H7 (cell line): ENCODE data around the gene C14orf180. TPM values are rescaled to one million over a fixed set of nuclear protein-coding genes. Genes with fewer than 3 reads are reported as not detected.

Source experiments
- DNase-seq: peaks from one replicate; pipeline ENCODE4 v3.0.0; 2012
- H3K27me3 ChIP-seq: 2 replicates; pipeline ENCODE4 v1.6.0; 2011; ENCODE audit warnings: mild to moderate bottlenecking, low read length; ENCODE audit not compliant: control insufficient read depth, insufficient read depth
- H3K36me3 ChIP-seq: replicated peaks from 2 replicates; pipeline ENCODE4 v1.5.1; 2011; ENCODE audit warnings: low read length; ENCODE audit not compliant: control insufficient read depth, insufficient read depth
- H3K4me3 ChIP-seq: 2 replicates; pipeline ENCODE4 v1.5.1; 2011; ENCODE audit warnings: low read depth, mild to moderate bottlenecking, control low read depth, low read length, moderate library complexity; ENCODE audit not compliant: insufficient read depth
- total RNA-seq: library from RNA; depleted of rRNA; stranded (reverse); fragments of >200 nt; shearing (Covaris generic); gene quantifications from 2 replicates; pipeline ENCODE4 v1.2.3, GENCODE V29; 2014; rRNA removed

C14orf180 gene
- not detected in 2 replicates for total RNA-seq

DNA sequence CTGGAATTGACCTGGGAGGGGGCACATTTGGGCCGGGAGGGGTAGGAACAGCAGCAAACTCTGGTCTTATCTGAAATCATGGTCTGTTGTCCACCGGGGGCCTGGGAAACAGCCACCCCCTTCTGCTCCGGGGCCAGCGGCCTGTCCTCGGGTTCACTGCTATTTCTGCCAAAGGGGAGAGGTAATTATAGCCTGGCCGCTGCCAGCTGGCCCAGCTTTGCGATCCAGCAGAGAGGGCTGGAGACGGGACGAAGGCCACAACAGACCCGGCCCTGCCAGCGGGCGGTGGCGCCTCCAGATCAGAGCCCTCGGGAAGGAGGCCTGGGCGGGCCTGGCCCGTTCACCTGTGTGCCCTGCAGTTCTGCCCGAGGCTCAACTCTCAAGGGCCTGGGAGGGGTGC is at the start of gene C14orf180:
Gene C14orf180 (plus strand): TSS at position 258 of the 400 bp plus-strand sequence. CDS start 6,667 bp downstream, outside the sequence.
- no peak within 1 kb of the TSS for H3K4me3 ChIP-seq

DNA sequence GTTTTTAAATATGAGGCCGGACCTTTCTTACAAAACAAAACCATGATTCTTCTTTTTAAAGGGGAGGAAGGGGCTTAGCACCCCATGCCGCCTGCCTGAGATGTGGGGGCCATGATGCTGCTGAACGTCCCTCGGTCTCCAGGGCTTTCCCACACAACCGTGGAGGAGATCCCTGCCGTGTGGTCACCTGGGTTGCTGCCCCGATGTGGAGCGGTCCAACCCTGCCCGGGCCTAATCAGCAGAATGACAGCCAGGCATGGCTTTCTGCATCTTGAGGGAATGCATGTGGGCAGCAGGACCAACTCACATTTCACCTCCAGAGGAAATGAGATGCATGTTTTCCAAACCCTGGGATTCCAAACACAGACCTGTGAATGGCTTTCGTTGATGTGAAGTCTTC is 48.9 kb upstream of the C14orf180 start:
- DNase-seq, result no peak
- Histone ChIP-seq H3K27me3 (no peaks in the 10 kb centered on the region), H3K4me3 (no peak overlapping the region), H3K36me3 (no peaks in the 10 kb centered on the region)

More for the DNA sequence above, at the start of gene C14orf180:
- Histone ChIP-seq H3K27me3 (no peaks in the 10 kb centered on the region), H3K36me3 (no peaks in the 10 kb centered on the region)
- DNase-seq, result no peak

- no peak for DNase-seq
- Histone ChIP-seq H3K36me3 (no peaks in the 10 kb centered on the region), H3K4me3 (no peak overlapping the region), H3K27me3 (no peaks in the 10 kb centered on the region)
Measured at GRCh38 chr14:104531421-104532190, 48.0 kb upstream of the C14orf180 start.

GRCh38 chr14:104532191-104532555 is 47.4 kb upstream of the C14orf180 start:
- no peak overlapping the region for H3K4me3 ChIP-seq
- no peaks in the 10 kb centered on the region for H3K27me3 ChIP-seq
- no peaks in the 10 kb centered on the region for H3K36me3 ChIP-seq
- DNase-seq, result no peak

GRCh38 chr14:104534036-104534435 is 45.5 kb upstream of the C14orf180 start:
- Histone ChIP-seq H3K4me3 (no peak overlapping the region), H3K27me3 (no peaks in the 10 kb centered on the region), H3K36me3 (no peaks in the 10 kb centered on the region)
- DNase-seq, result no peak

DNA sequence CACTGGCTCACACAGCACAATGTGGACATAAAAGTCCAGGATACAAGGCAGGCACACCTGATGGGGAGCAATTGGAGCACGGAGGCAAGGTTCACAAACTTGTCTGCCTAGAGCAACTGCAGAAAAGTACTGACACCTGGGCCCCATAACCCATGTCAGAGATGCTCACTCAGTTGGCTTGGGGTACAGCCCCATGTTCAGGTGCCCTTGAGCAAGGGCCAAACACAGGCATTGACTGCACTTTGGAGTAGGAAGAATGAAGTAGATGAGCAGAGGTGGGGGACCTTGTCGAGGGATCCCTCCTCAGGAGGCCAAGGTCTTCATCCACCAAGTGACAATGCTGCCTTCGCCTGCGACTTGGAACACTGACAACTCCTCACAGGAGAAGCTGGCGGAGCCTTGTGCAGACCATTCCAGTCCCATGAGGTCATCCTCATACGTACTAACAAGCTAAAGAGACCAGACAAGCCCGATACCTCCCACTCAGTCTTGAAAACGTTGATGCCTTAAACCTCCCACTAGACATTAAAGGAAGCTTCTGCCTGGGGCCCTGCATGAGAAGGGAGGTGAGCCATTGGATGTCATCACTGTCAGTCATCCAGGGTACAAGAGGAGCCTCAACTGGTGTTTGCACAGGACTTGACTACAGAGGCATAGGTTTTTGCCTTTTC is 42.5 kb upstream of the C14orf180 start:
- Histone ChIP-seq H3K4me3 (no peak overlapping the region), H3K36me3 (no peaks in the 10 kb centered on the region), H3K27me3 (no peaks in the 10 kb centered on the region)
- DNase-seq, result peak; percentile 17

DNA sequence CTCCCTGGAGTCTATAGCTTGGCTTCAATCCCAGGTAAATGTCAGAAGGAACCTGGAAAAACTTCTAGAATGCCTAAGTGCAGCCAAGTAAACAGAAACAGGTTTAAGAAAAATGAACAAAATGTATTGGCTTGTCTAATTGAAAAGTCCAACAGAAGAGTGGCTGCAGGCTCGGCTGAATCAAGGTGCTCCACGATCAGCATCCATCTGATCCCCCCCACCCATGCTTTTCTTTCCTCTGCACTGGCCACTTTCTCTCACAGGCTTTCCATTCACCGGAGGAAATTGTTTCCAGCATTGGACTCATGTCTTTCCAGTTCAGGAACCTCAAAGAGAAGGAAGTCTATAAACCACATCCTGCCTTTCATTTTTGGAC is 42.0 kb upstream of the C14orf180 start:
- no peaks in the 10 kb centered on the region for H3K27me3 ChIP-seq
- no peaks in the 10 kb centered on the region for H3K36me3 ChIP-seq
- peak; percentile 16 for DNase-seq
- H3K4me3 ChIP-seq, result no peak overlapping the region

DNA sequence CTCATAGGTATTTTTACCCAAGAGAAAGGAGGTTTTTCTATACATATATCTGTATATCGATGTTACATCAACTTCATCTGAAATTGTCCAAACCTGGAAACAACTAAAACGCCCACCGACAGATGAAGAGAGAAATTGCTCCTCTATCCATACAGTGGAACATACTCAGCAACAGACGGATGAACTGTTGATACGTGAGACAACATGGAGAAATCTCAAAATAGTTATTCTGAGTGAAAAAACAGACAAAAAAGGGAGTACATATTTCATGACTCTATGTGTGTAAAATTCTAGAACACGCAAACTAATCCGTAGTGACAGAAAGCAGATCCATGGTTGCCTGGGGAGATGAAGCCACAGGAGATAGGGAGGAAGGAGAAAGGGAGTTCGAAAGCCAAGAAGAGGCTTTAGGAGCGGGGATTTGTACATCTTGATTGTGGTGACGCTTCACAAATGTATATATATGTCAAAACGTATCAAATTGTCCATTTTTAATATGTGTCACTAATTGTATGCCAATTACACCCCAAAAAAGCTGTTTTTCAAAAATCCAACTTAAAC is 37.6 kb upstream of the C14orf180 start:
- H3K4me3 ChIP-seq, result no peak overlapping the region
- no peaks in the 10 kb centered on the region for H3K27me3 ChIP-seq
- H3K36me3 ChIP-seq, result no peaks in the 10 kb centered on the region
- DNase-seq, result peak; percentile 26

- no peak overlapping the region for H3K4me3 ChIP-seq
- no peaks in the 10 kb centered on the region for H3K36me3 ChIP-seq
- DNase-seq, result peak; percentile 54
- no peaks in the 10 kb centered on the region for H3K27me3 ChIP-seq
Measured at GRCh38 chr14:104542871-104543830, 36.4 kb upstream of the C14orf180 start.

GRCh38 chr14:104544362-104544961 is 35.1 kb upstream of the C14orf180 start:
- no peaks in the 10 kb centered on the region for H3K27me3 ChIP-seq
- no peak overlapping the region for H3K4me3 ChIP-seq
- H3K36me3 ChIP-seq, result no peaks in the 10 kb centered on the region
- peak; percentile 32 for DNase-seq

DNA sequence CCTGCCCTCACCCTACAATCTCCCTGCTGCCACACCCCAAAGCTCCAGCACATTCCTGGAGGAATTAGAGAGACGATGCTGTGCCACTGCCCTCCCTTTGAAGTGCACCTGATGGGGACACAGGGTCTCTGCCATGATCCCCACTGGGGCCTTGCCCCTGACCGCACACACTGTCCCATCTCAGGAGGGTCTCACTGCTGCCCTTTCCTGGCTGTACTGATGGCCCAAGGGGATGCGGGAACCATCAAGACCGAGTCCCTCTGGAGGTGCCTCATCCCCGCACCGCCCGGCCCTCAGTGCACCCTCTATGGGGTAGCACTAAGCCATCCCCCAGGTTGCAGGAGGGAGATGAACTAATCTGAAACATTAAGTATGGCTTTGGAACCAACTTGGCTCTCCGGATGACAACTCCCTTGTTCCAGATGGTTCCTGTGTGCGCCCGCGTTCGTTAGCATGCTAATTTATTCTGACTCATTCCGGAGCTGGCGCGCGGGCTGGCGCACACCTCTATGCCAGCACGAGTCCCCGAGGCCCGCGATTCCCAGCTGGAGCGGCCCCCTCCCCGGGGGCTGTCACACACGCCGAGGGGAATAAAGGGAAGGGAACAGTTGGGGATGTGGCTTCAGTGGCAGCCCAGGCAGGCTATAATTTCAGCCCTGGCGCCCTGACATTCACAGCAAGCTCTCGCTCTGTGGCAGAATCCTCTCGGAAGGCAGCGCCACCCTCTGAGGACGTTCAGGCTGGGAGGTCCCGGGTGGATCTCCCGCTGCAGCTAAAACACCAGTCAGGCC is 34.2 kb upstream of the C14orf180 start:
- Histone ChIP-seq H3K4me3 (no peak overlapping the region), H3K27me3 (no peaks in the 10 kb centered on the region), H3K36me3 (no peaks in the 10 kb centered on the region)
- DNase-seq, result peak; percentile 47

GRCh38 chr14:104545942-104546501 is 33.5 kb upstream of the C14orf180 start:
- DNase-seq, result peak; percentile 56
- no peak overlapping the region for H3K4me3 ChIP-seq
- no peaks in the 10 kb centered on the region for H3K27me3 ChIP-seq
- H3K36me3 ChIP-seq, result no peaks in the 10 kb centered on the region

- H3K27me3 ChIP-seq, result no peaks in the 10 kb centered on the region
- no peak for DNase-seq
- H3K36me3 ChIP-seq, result no peaks in the 10 kb centered on the region
- H3K4me3 ChIP-seq, result no peak overlapping the region
Measured at GRCh38 chr14:104546591-104547309, 32.8 kb upstream of the C14orf180 start.
